Ovary (tissue), 3 donors: Measurements from ENCODE around the gene OR52W1.

Experiments
- EP300 ChIP-seq: sonication (generic); formaldehyde crosslinking; IDR thresholded peaks from one replicate; pipeline ENCODE4 v1.6.1; 2017; ENCODE audit warnings: antibody characterized with exemption
- TF ChIP-seq, protein P1 (sequence below), 3 donors: fragments of 450-650 bp in 2 of 3; fragments of 200-600 bp in 1 of 3; IDR thresholded peaks; one replicate each; pipeline versions ENCODE4 v1.5.1 to v1.8.0; 2016 to 2022; ENCODE audit warnings: antibody characterized with exemption in 3 of 3, mild to moderate bottlenecking in 1 of 3
- donor health status: DM: no; HTN: no; CAD: no.

DNA sequence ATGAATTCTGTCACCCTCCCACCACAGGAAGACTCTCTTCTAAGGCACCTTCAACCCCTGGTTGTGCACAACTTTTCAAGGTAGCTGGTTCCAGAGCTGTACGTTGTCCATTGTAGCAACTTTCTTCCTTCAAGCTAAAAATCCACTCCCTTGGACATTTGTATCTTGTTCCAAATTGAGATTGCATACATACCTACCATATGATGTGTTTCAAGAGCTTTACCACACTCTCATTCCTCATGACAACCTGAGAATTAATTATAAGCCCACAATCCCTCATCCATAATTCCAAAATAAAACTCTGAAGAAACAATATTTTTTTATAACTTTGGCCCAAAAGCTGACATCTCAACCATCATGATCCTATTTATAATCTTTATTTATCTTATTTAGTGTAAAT is 3.0 kb downstream of the OR52W1 start:
- TF ChIP-seq, protein P1, sequence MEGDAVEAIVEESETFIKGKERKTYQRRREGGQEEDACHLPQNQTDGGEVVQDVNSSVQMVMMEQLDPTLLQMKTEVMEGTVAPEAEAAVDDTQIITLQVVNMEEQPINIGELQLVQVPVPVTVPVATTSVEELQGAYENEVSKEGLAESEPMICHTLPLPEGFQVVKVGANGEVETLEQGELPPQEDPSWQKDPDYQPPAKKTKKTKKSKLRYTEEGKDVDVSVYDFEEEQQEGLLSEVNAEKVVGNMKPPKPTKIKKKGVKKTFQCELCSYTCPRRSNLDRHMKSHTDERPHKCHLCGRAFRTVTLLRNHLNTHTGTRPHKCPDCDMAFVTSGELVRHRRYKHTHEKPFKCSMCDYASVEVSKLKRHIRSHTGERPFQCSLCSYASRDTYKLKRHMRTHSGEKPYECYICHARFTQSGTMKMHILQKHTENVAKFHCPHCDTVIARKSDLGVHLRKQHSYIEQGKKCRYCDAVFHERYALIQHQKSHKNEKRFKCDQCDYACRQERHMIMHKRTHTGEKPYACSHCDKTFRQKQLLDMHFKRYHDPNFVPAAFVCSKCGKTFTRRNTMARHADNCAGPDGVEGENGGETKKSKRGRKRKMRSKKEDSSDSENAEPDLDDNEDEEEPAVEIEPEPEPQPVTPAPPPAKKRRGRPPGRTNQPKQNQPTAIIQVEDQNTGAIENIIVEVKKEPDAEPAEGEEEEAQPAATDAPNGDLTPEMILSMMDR (IDR thresholded peaks at IDR 0.05), result no peak
- no peak for TF ChIP-seq EP300
